Neural cell (in vitro differentiated cells): ENCODE results near the gene RPP30. TPM values are rescaled to one million over a fixed set of nuclear protein-coding genes. Genes with fewer than 3 reads are reported as not detected.

Experiments
- H2AFZ ChIP-seq: fragments of 200-600, 300-800 bp; sonication (generic), shearing (Covaris generic); 2 replicates; pipeline ENCODE4 v1.6.0; 2014; ENCODE audit warnings: low read depth, mild to moderate bottlenecking, antibody characterized with exemption, low read length, moderate library complexity
- H3F3A ChIP-seq: fragments of 200-600 bp; shearing (Covaris generic); 2 replicates; pipeline ENCODE4 v1.6.1; 2016; ENCODE audit warnings: mild to moderate bottlenecking, moderate library complexity, mixed read lengths, antibody characterized with exemption, low read length; ENCODE audit not compliant: insufficient read depth, poor library complexity, severe bottlenecking
- H3K27ac ChIP-seq: fragments of 200-600, 300-800 bp; sonication (generic), shearing (Covaris generic); 2 replicates; pipeline ENCODE4 v1.5.1; 2014; ENCODE audit warnings: mild to moderate bottlenecking, low read length, moderate library complexity
- H3K27me3 ChIP-seq: fragments of 300-800, 200-600 bp; sonication (generic), shearing (Covaris generic); 2 replicates; pipeline ENCODE4 v1.6.0; 2014; ENCODE audit warnings: mild to moderate bottlenecking, low read depth, low read length, moderate library complexity; ENCODE audit not compliant: insufficient read depth
- H3K36me3 ChIP-seq: fragments of 300-800, 200-600 bp; sonication (generic), shearing (Covaris generic); 2 replicates; pipeline ENCODE4 v1.5.1; 2014; ENCODE audit warnings: mild to moderate bottlenecking, antibody characterized with exemption, low read length, moderate library complexity; ENCODE audit not compliant: insufficient read depth
- H3K4me2 ChIP-seq: fragments of 300-800, 200-600 bp; sonication (generic), shearing (Covaris generic); 2 replicates; pipeline ENCODE4 v1.6.0; 2014; ENCODE audit warnings: mild to moderate bottlenecking, low read length
- H3K4me3 ChIP-seq: fragments of 300-800, 200-600 bp; sonication (generic), shearing (Covaris generic); 2 replicates; pipeline ENCODE4 v1.5.1; 2014; ENCODE audit warnings: mild to moderate bottlenecking, low read length, moderate library complexity
- H3K79me2 ChIP-seq: fragments of 200-600 bp; shearing (Covaris generic); replicated peaks from 2 replicates; pipeline ENCODE4 v1.6.0; 2014; ENCODE audit warnings: mild to moderate bottlenecking, low read length, moderate library complexity; ENCODE audit not compliant: insufficient read depth
- H3K9ac ChIP-seq: fragments of 300-800, 200-600 bp; sonication (generic), shearing (Covaris generic); 2 replicates; pipeline ENCODE4 v1.6.1; 2016; ENCODE audit warnings: mild to moderate bottlenecking, low read length, mixed read lengths
- H3K9me2 ChIP-seq: fragments of 200-600 bp; shearing (Covaris generic); 2 replicates; pipeline ENCODE4 v1.6.1; 2016; ENCODE audit warnings: mild to moderate bottlenecking, low read length, mixed read lengths; ENCODE audit not compliant: insufficient read depth
- H3K9me3 ChIP-seq: fragments of 200-600, 300-800 bp; sonication (generic), shearing (Covaris generic); 2 replicates; pipeline ENCODE4 v1.6.1; 2016; ENCODE audit warnings: mild to moderate bottlenecking, mixed run types, low read length, moderate library complexity, mixed read lengths
- H4K20me1 ChIP-seq: fragments of 200-600 bp; shearing (Covaris generic); 2 replicates; pipeline ENCODE4 v1.6.1; 2016; ENCODE audit warnings: mild to moderate bottlenecking, mixed run types; ENCODE audit not compliant: insufficient read depth
- EP300 ChIP-seq: fragments of 450-650 bp; conservative IDR thresholded peaks from 2 replicates; pipeline ENCODE4 v1.6.1; 2014; ENCODE audit warnings: antibody characterized with exemption, mild to moderate bottlenecking, moderate library complexity; ENCODE audit not compliant: poor library complexity, severe bottlenecking
- EZH2 ChIP-seq: fragments of 200-600, 300-800 bp; shearing (Covaris generic), sonication (generic); IDR thresholded peaks from 2 replicates; pipeline ENCODE4 v1.6.1; 2014; ENCODE audit warnings: antibody characterized with exemption, low read length, borderline replicate concordance, mild to moderate bottlenecking; ENCODE audit not compliant: insufficient read depth, poor library complexity, severe bottlenecking
- MXI1 ChIP-seq: fragments of 450-650 bp; conservative IDR thresholded peaks from 2 replicates; pipeline ENCODE4 v1.6.1; 2014; ENCODE audit warnings: antibody characterized with exemption, mild to moderate bottlenecking; ENCODE audit not compliant: poor library complexity, severe bottlenecking
- POLR2AphosphoS5 ChIP-seq: IDR thresholded peaks from 2 replicates; pipeline ENCODE4 v1.6.1; 2012
- RAD21 ChIP-seq: fragments of 450-650 bp; conservative IDR thresholded peaks from 2 replicates; pipeline ENCODE4 v1.6.1; 2014; ENCODE audit warnings: antibody characterized with exemption, mild to moderate bottlenecking, moderate library complexity
- SMC3 ChIP-seq: fragments of 450-650 bp; conservative IDR thresholded peaks from 2 replicates; pipeline ENCODE4 v1.6.1; 2014; ENCODE audit warnings: antibody characterized with exemption, mild to moderate bottlenecking, moderate library complexity; ENCODE audit not compliant: poor library complexity
- TAF1 ChIP-seq: IDR thresholded peaks from 2 replicates; pipeline ENCODE4 v1.6.1; 2012; ENCODE audit warnings: low read depth
- polyA plus RNA-seq: library from polyadenylated mRNA; depleted of rRNA; stranded (reverse); fragments of >200 nt; gene quantifications from 2 replicates; pipeline ENCODE4 v1.2.3, GENCODE V29; 2014
- TF ChIP-seq, protein P1 (sequence below): IDR thresholded peaks from 2 replicates; pipeline ENCODE4 v1.6.1; 2012; ENCODE audit warnings: borderline replicate concordance
- TF ChIP-seq, protein P2 (sequence below): fragments of 450-650 bp; IDR thresholded peaks from 2 replicates; pipeline ENCODE4 v1.5.1; 2014; ENCODE audit warnings: antibody characterized with exemption, mild to moderate bottlenecking, moderate library complexity; ENCODE audit not compliant: poor library complexity, severe bottlenecking

RPP30 gene
- polyA plus RNA-seq, 1 donor from 2014 or later, result 86.5 TPM

DNA sequence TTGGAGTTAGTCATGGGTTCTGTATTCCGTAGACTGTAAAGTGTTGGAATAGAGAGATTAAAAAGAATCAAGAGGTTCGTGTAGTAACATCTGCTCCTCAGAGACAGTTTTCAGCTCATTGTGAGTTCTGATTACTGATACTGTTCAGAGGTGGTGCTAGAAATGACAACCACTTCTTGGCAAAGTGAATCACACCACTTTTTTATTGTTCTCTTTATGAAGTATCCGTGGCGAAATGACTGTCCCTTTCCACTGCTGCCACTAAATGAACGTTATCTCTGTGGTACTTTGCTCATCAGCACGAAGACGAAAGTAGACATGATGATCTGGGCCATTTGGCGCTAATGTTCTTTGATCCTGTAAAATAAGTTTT lies 860 bp downstream of the RPP30 start:
- Histone ChIP-seq H3K9me2 (no peaks in the 10 kb centered on the region), H2AFZ (no peak overlapping the region), H3K27me3 (no peaks in the 10 kb centered on the region), H3K9me3 (no peaks in the 10 kb centered on the region), H3F3A (no peaks in the 10 kb centered on the region), H3K27ac (no peak overlapping the region), H4K20me1 (no peaks in the 10 kb centered on the region), H3K4me3 (peak overlapping the region; percentile 87), H3K36me3 (no peaks in the 10 kb centered on the region), H3K4me2 (peak overlapping the region; percentile 89), H3K9ac (peak overlapping the region; percentile 74), H3K79me2 (peaks cover 23% of the 10 kb centered on the region)
- TF ChIP-seq EP300 (no peak), MXI1 (no peak), TAF1 (no peak), SMC3 (no peak), RAD21 (no peak), EZH2 (no peak), POLR2AphosphoS5 (no peak)
- TF ChIP-seq, protein P1, sequence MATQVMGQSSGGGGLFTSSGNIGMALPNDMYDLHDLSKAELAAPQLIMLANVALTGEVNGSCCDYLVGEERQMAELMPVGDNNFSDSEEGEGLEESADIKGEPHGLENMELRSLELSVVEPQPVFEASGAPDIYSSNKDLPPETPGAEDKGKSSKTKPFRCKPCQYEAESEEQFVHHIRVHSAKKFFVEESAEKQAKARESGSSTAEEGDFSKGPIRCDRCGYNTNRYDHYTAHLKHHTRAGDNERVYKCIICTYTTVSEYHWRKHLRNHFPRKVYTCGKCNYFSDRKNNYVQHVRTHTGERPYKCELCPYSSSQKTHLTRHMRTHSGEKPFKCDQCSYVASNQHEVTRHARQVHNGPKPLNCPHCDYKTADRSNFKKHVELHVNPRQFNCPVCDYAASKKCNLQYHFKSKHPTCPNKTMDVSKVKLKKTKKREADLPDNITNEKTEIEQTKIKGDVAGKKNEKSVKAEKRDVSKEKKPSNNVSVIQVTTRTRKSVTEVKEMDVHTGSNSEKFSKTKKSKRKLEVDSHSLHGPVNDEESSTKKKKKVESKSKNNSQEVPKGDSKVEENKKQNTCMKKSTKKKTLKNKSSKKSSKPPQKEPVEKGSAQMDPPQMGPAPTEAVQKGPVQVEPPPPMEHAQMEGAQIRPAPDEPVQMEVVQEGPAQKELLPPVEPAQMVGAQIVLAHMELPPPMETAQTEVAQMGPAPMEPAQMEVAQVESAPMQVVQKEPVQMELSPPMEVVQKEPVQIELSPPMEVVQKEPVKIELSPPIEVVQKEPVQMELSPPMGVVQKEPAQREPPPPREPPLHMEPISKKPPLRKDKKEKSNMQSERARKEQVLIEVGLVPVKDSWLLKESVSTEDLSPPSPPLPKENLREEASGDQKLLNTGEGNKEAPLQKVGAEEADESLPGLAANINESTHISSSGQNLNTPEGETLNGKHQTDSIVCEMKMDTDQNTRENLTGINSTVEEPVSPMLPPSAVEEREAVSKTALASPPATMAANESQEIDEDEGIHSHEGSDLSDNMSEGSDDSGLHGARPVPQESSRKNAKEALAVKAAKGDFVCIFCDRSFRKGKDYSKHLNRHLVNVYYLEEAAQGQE, result no peak
- TF ChIP-seq, protein P2, sequence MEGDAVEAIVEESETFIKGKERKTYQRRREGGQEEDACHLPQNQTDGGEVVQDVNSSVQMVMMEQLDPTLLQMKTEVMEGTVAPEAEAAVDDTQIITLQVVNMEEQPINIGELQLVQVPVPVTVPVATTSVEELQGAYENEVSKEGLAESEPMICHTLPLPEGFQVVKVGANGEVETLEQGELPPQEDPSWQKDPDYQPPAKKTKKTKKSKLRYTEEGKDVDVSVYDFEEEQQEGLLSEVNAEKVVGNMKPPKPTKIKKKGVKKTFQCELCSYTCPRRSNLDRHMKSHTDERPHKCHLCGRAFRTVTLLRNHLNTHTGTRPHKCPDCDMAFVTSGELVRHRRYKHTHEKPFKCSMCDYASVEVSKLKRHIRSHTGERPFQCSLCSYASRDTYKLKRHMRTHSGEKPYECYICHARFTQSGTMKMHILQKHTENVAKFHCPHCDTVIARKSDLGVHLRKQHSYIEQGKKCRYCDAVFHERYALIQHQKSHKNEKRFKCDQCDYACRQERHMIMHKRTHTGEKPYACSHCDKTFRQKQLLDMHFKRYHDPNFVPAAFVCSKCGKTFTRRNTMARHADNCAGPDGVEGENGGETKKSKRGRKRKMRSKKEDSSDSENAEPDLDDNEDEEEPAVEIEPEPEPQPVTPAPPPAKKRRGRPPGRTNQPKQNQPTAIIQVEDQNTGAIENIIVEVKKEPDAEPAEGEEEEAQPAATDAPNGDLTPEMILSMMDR, result no peak

- H2AFZ ChIP-seq, result no peak overlapping the region
- H3K4me3 ChIP-seq, result no peak overlapping the region
- H3K9ac ChIP-seq, result no peak overlapping the region
- H3K9me2 ChIP-seq, result no peaks in the 10 kb centered on the region
- no peaks in the 10 kb centered on the region for H3K9me3 ChIP-seq
- no peaks in the 10 kb centered on the region for H3F3A ChIP-seq
- TF ChIP-seq, protein P1, result no peak
- TF ChIP-seq EP300 (no peak), POLR2AphosphoS5 (no peak), EZH2 (no peak), SMC3 (no peak), MXI1 (no peak), TAF1 (no peak), RAD21 (no peak)
- TF ChIP-seq, protein P2, result no peak
- H3K27me3 ChIP-seq, result no peaks in the 10 kb centered on the region
- no peak overlapping the region for H3K4me2 ChIP-seq
- no peak overlapping the region for H3K27ac ChIP-seq
- peaks cover 2% of the 10 kb centered on the region for H3K79me2 ChIP-seq
- H3K36me3 ChIP-seq, result peaks cover 8% of the 10 kb centered on the region
- no peaks in the 10 kb centered on the region for H4K20me1 ChIP-seq
These were observed 7.3 kb downstream of the RPP30 start for GRCh38 chr10:90879062-90879461.
